ENCODE results near the gene CDX1.

- TF ChIP-seq CTCF (IDR thresholded peaks at IDR 0.05; ENCODE audit: low read depth, low read length): no peak
- no peak for TF ChIP-seq POLR2A (IDR thresholded peaks at IDR 0.05; ENCODE audit: extremely low read depth, insufficient read length)
Observed at GRCh38 chr5:150129454-150129812, 37.1 kb upstream of the CDX1 start.

Measured in NB4 (cell line).